GM23338 (cell line): ENCODE data around the gene OR56A4. TPM values are rescaled to one million over a fixed set of nuclear protein-coding genes. Genes with fewer than 3 reads are reported as not detected.

ENCODE experiments used
- ATAC-seq: fragments of 200-7000 bp; cut with Tn5 transposase; 3 replicates; pipeline ENCODE4 v1.9.1; 2020
- DNase-seq: peaks from one replicate; pipeline ENCODE4 v3.0.0-alpha.2; 2015; ENCODE audit warnings: low spot score
- H2AFZ ChIP-seq: fragments of 200-600 bp; sonication (generic); 2 replicates; pipeline ENCODE4 v1.8.0; 2016; ENCODE audit warnings: antibody characterized with exemption, mild to moderate bottlenecking, moderate library complexity
- H3F3A ChIP-seq: fragments of 200-600 bp; sonication (generic); replicated peaks from 2 replicates; pipeline ENCODE4 v1.8.0; 2017; ENCODE audit warnings: antibody characterized with exemption, mixed run types, low read depth
- H3K27ac ChIP-seq: fragments of 200-600 bp; sonication (generic); 2 replicates; pipeline ENCODE4 v1.6.1; 2016; ENCODE audit warnings: low read depth
- H3K27me3 ChIP-seq: fragments of 200-600 bp; sonication (generic); 2 replicates; pipeline ENCODE4 v1.8.0; 2016; ENCODE audit warnings: mild to moderate bottlenecking, mixed run types, moderate library complexity; ENCODE audit not compliant: insufficient read depth
- H3K36me3 ChIP-seq: fragments of 200-600 bp; sonication (generic); 2 replicates; pipeline ENCODE4 v1.8.0; 2016; ENCODE audit warnings: mild to moderate bottlenecking; ENCODE audit not compliant: insufficient read depth
- H3K4me1 ChIP-seq: fragments of 200-600 bp; sonication (generic); 2 replicates; pipeline ENCODE4 v1.8.0; 2016; ENCODE audit warnings: mild to moderate bottlenecking, moderate library complexity; ENCODE audit not compliant: insufficient read depth
- H3K4me2 ChIP-seq: fragments of 200-600 bp; sonication (generic); 2 replicates; pipeline ENCODE4 v1.7.1; 2017; ENCODE audit warnings: mixed run types
- H3K4me3 ChIP-seq: fragments of 200-600 bp; sonication (generic); 2 replicates; pipeline ENCODE4 v1.6.1; 2016; ENCODE audit warnings: mixed run types
- H3K79me2 ChIP-seq: fragments of 200-600 bp; sonication (generic); replicated peaks from 2 replicates; pipeline ENCODE4 v1.8.0; 2017; ENCODE audit warnings: mild to moderate bottlenecking; ENCODE audit not compliant: insufficient read depth
- H3K9me2 ChIP-seq: fragments of 200-600 bp; sonication (generic); 2 replicates; pipeline ENCODE4 v1.8.0; 2017; ENCODE audit not compliant: insufficient read depth
- H4K20me1 ChIP-seq: fragments of 200-600 bp; sonication (generic); replicated peaks from 2 replicates; pipeline ENCODE4 v1.8.0; 2017; ENCODE audit warnings: mild to moderate bottlenecking; ENCODE audit not compliant: insufficient read depth
- H3K27ac Mint-ChIP-seq: 2 replicates; pipeline ENCODE4 v1.8.0; 2020; ENCODE audit warnings: inconsistent platforms, mild to moderate bottlenecking, moderate library complexity, mixed read lengths
- H3K27me3 Mint-ChIP-seq: 3 replicates; pipeline ENCODE4 v1.8.0; 2022; ENCODE audit warnings: low read depth, mild to moderate bottlenecking, moderate library complexity, mixed read lengths, inconsistent platforms; ENCODE audit not compliant: insufficient read depth, poor library complexity
- H3K36me3 Mint-ChIP-seq: 3 replicates; pipeline ENCODE4 v1.8.0; 2021; ENCODE audit warnings: low read depth, mild to moderate bottlenecking, inconsistent platforms, moderate library complexity, mixed read lengths
- H3K4me1 Mint-ChIP-seq: 3 replicates; pipeline ENCODE4 v1.8.0; 2020; ENCODE audit warnings: mild to moderate bottlenecking, inconsistent platforms, mixed read lengths
- H3K4me3 Mint-ChIP-seq: 3 replicates; pipeline ENCODE4 v1.8.0; 2021; ENCODE audit warnings: moderate library complexity, mild to moderate bottlenecking, inconsistent platforms, mixed read lengths
- H3K9me3 Mint-ChIP-seq: 3 replicates; pipeline ENCODE4 v1.8.0; 2020; ENCODE audit warnings: moderate library complexity, mild to moderate bottlenecking, inconsistent platforms, mixed read lengths
- EZH2 ChIP-seq: fragments of 200-600 bp; sonication (generic); IDR thresholded peaks from one replicate; pipeline ENCODE4 v1.8.0; 2017; ENCODE audit warnings: antibody characterized with exemption, mild to moderate bottlenecking, low read depth; ENCODE audit not compliant: unreplicated experiment
- EZH2phosphoT487 ChIP-seq: fragments of 200-600 bp; sonication (generic); IDR thresholded peaks from one replicate; pipeline ENCODE4 v1.8.1; 2018; ENCODE audit warnings: antibody characterized with exemption; ENCODE audit not compliant: unreplicated experiment
- JUNB ChIP-seq: IDR thresholded peaks from one replicate; pipeline ENCODE4 v1.6.1; 2016; ENCODE audit warnings: antibody characterized with exemption; ENCODE audit not compliant: unreplicated experiment
- NANOG ChIP-seq: IDR thresholded peaks from 2 replicates; pipeline ENCODE4 v1.6.1; 2016; ENCODE audit warnings: antibody characterized with exemption, borderline replicate concordance
- STAT1 ChIP-seq: IDR thresholded peaks from one replicate; pipeline ENCODE4 v1.6.1; 2016; ENCODE audit warnings: antibody characterized with exemption; ENCODE audit not compliant: unreplicated experiment
- polyA plus RNA-seq: library from polyadenylated mRNA; unstranded; fragments of >200 nt; fragmentation: Nextera tagmentation; extraction: Ambion mirVana; gene quantifications from 2 replicates; pipeline ENCODE4 v1.2.1, GENCODE V29; 2016
- total RNA-seq: library from RNA; depleted of rRNA; stranded (reverse); fragments of >200 nt; shearing (Covaris generic); gene quantifications from 2 replicates; pipeline ENCODE4 v1.2.3, GENCODE V29; 2014
- TF ChIP-seq, protein P1 (sequence below): fragments of 250-450 bp; sonication (Bioruptor Pico); IDR thresholded peaks from 2 replicates; pipeline ENCODE4 v1.5.0; 2020; ENCODE audit warnings: mild to moderate bottlenecking, moderate library complexity
- TF ChIP-seq, protein P2 (sequence below): IDR thresholded peaks from one replicate; pipeline ENCODE4 v1.6.1; 2018; ENCODE audit warnings: antibody characterized with exemption; ENCODE audit not compliant: unreplicated experiment
- TF ChIP-seq, protein P3 (sequence below), 2 experiments: fragments of 200-600 bp in 1 of 2; sonication (generic) in 1 of 2; conservative IDR thresholded peaks; 2 replicates each; pipeline versions ENCODE4 v1.5.1 to v1.6.1; 2016 to 2017; ENCODE audit warnings: antibody characterized with exemption in 2 of 2, low read depth in 2 of 2, mild to moderate bottlenecking in 2 of 2, moderate library complexity in 1 of 2

OR56A4 gene
- total and polyA plus RNA-seq, 2 experiments from 2014 or later, result 0.10 to 0.23 TPM

DNA sequence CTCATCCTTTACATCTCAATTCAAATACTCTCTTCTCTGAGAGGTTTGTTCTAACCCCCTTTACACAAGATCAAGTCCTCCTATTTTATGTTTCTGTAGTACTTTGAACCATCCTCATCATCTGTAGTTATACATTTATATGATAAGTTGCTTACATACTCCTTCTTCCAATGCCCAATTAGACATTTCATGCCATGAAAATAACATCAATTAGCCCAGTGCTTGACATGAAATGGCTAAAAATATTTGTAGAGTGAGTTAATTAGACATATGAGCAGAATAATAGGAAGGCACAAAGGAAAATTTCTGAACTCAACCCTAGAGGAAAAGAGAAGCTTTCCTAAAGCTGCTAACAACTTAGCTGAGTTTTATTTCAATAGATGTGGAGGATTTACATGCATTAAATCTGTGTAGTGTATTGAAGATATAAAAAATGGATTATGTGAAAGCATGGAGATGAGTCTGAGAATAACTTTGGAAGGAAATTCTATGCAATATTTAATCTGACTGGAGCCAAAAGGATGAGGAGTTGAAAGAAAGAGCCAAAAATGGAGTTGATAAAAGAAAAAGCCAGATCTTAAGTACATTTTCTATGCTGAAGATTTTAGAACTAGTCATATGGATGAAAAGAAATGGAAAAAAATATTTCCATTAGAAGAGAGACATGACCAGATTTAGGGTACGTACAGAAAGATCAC lies 24.1 kb upstream of the OR56A4 start, which contains the start of gene OR56A1:
OR56A1 (minus strand) TSS at position 51 of the 698 bp plus-strand sequence. CDS start 3,066 bp downstream, outside the sequence.
- Histone ChIP-seq H3K36me3 (no peaks in the 10 kb centered on the region), H4K20me1 (no peaks in the 10 kb centered on the region), H3K4me2 (no peak within 1 kb of the TSS), H3K79me2 (no peaks in the 10 kb centered on the region), H3K4me1 (no peaks in the 10 kb centered on the region), H3K27me3 (no peaks in the 10 kb centered on the region), H3K9me2 (no peaks in the 10 kb centered on the region), H2AFZ (no peak within 1 kb of the TSS), H3F3A (no peaks in the 10 kb centered on the region), H3K27ac (no peak within 1 kb of the TSS), H3K4me3 (no peak within 1 kb of the TSS)
- ATAC-seq, result no peak
- DNase-seq, result no peak
- no peak for TF ChIP-seq NANOG
- no peak for TF ChIP-seq STAT1
- TF ChIP-seq, protein P1, sequence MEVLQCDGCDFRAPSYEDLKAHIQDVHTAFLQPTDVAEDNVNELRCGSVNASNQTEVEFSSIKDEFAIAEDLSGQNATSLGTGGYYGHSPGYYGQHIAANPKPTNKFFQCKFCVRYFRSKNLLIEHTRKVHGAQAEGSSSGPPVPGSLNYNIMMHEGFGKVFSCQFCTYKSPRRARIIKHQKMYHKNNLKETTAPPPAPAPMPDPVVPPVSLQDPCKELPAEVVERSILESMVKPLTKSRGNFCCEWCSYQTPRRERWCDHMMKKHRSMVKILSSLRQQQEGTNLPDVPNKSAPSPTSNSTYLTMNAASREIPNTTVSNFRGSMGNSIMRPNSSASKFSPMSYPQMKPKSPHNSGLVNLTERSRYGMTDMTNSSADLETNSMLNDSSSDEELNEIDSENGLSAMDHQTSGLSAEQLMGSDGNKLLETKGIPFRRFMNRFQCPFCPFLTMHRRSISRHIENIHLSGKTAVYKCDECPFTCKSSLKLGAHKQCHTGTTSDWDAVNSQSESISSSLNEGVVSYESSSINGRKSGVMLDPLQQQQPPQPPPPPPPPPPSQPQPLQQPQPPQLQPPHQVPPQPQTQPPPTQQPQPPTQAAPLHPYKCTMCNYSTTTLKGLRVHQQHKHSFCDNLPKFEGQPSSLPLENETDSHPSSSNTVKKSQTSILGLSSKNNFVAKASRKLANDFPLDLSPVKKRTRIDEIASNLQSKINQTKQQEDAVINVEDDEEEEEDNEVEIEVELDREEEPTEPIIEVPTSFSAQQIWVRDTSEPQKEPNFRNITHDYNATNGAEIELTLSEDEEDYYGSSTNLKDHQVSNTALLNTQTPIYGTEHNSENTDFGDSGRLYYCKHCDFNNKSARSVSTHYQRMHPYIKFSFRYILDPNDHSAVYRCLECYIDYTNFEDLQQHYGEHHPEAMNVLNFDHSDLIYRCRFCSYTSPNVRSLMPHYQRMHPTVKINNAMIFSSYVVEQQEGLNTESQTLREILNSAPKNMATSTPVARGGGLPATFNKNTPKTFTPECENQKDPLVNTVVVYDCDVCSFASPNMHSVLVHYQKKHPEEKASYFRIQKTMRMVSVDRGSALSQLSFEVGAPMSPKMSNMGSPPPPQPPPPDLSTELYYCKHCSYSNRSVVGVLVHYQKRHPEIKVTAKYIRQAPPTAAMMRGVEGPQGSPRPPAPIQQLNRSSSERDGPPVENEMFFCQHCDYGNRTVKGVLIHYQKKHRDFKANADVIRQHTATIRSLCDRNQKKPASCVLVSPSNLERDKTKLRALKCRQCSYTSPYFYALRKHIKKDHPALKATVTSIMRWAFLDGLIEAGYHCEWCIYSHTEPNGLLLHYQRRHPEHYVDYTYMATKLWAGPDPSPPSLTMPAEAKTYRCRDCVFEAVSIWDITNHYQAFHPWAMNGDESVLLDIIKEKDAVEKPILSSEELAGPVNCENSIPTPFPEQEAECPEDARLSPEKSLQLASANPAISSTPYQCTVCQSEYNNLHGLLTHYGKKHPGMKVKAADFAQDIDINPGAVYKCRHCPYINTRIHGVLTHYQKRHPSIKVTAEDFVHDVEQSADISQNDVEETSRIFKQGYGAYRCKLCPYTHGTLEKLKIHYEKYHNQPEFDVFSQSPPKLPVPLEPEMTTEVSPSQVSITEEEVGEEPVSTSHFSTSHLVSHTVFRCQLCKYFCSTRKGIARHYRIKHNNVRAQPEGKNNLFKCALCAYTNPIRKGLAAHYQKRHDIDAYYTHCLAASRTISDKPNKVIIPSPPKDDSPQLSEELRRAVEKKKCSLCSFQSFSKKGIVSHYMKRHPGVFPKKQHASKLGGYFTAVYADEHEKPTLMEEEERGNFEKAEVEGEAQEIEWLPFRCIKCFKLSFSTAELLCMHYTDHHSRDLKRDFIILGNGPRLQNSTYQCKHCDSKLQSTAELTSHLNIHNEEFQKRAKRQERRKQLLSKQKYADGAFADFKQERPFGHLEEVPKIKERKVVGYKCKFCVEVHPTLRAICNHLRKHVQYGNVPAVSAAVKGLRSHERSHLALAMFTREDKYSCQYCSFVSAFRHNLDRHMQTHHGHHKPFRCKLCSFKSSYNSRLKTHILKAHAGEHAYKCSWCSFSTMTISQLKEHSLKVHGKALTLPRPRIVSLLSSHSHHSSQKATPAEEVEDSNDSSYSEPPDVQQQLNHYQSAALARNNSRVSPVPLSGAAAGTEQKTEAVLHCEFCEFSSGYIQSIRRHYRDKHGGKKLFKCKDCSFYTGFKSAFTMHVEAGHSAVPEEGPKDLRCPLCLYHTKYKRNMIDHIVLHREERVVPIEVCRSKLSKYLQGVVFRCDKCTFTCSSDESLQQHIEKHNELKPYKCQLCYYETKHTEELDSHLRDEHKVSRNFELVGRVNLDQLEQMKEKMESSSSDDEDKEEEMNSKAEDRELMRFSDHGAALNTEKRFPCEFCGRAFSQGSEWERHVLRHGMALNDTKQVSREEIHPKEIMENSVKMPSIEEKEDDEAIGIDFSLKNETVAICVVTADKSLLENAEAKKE, result no peak
- TF ChIP-seq EZH2phosphoT487, result no peak
- TF ChIP-seq JUNB, result no peak
- Mint-ChIP-seq H3K4me1 (no peaks in the 10 kb centered on the region), H3K4me3 (no peak within 1 kb of the TSS), H3K27me3 (no peaks in the 10 kb centered on the region), H3K36me3 (no peaks in the 10 kb centered on the region), H3K27ac (no peak within 1 kb of the TSS), H3K9me3 (no peaks in the 10 kb centered on the region)

DNA sequence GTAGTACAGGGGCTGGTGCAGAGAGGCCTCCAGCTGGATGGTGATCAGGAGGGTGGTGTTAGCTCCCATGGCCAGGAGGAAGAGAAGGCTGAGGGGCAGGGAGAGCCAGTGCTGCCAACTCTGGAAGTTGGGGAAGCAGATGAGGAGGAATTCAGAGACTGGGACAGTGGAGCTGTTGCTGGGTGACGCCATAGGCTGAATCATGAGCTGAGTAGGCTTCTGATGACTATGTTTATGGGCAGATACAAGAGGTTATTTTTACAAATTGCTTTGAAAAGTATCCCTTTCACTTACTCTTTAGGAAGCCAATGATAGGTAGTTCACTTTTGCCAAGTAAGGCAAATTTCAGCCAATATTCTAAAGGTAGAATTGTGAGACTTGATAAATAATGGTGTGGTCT lies 20.8 kb upstream of the OR56A4 start:
- ATAC-seq, result no peak
- no peaks in the 10 kb centered on the region for H3K27me3 Mint-ChIP-seq
- Histone ChIP-seq H3K27ac (no peak overlapping the region), H3K4me2 (no peak overlapping the region), H3K27me3 (peaks cover 2% of the 10 kb centered on the region; the same call in 1 of the 2 replicates), H4K20me1 (no peaks in the 10 kb centered on the region), H3K36me3 (no peaks in the 10 kb centered on the region), H3F3A (no peaks in the 10 kb centered on the region), H3K4me3 (no peak overlapping the region), H3K9me2 (no peaks in the 10 kb centered on the region), H3K4me1 (no peaks in the 10 kb centered on the region), H3K79me2 (no peaks in the 10 kb centered on the region), H2AFZ (no peak overlapping the region)
- no peaks in the 10 kb centered on the region for H3K36me3 Mint-ChIP-seq
- no peak overlapping the region for H3K4me3 Mint-ChIP-seq
- H3K27ac Mint-ChIP-seq, result no peak overlapping the region
- no peaks in the 10 kb centered on the region; the same call in 2 of the 3 replicates for H3K4me1 Mint-ChIP-seq
- DNase-seq, result no peak
- no peaks in the 10 kb centered on the region for H3K9me3 Mint-ChIP-seq
- TF ChIP-seq EZH2, result no peak
- TF ChIP-seq NANOG, result no peak
- TF ChIP-seq, protein P2, sequence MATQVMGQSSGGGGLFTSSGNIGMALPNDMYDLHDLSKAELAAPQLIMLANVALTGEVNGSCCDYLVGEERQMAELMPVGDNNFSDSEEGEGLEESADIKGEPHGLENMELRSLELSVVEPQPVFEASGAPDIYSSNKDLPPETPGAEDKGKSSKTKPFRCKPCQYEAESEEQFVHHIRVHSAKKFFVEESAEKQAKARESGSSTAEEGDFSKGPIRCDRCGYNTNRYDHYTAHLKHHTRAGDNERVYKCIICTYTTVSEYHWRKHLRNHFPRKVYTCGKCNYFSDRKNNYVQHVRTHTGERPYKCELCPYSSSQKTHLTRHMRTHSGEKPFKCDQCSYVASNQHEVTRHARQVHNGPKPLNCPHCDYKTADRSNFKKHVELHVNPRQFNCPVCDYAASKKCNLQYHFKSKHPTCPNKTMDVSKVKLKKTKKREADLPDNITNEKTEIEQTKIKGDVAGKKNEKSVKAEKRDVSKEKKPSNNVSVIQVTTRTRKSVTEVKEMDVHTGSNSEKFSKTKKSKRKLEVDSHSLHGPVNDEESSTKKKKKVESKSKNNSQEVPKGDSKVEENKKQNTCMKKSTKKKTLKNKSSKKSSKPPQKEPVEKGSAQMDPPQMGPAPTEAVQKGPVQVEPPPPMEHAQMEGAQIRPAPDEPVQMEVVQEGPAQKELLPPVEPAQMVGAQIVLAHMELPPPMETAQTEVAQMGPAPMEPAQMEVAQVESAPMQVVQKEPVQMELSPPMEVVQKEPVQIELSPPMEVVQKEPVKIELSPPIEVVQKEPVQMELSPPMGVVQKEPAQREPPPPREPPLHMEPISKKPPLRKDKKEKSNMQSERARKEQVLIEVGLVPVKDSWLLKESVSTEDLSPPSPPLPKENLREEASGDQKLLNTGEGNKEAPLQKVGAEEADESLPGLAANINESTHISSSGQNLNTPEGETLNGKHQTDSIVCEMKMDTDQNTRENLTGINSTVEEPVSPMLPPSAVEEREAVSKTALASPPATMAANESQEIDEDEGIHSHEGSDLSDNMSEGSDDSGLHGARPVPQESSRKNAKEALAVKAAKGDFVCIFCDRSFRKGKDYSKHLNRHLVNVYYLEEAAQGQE, result no peak
- TF ChIP-seq, protein P3, sequence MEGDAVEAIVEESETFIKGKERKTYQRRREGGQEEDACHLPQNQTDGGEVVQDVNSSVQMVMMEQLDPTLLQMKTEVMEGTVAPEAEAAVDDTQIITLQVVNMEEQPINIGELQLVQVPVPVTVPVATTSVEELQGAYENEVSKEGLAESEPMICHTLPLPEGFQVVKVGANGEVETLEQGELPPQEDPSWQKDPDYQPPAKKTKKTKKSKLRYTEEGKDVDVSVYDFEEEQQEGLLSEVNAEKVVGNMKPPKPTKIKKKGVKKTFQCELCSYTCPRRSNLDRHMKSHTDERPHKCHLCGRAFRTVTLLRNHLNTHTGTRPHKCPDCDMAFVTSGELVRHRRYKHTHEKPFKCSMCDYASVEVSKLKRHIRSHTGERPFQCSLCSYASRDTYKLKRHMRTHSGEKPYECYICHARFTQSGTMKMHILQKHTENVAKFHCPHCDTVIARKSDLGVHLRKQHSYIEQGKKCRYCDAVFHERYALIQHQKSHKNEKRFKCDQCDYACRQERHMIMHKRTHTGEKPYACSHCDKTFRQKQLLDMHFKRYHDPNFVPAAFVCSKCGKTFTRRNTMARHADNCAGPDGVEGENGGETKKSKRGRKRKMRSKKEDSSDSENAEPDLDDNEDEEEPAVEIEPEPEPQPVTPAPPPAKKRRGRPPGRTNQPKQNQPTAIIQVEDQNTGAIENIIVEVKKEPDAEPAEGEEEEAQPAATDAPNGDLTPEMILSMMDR (conservative IDR thresholded peaks at IDR 0.05; ENCODE audit: low read depth in 2 of 2), result no peak
